IMR-90 (cell line): Measurements from ENCODE around the gene C10orf90. TPM values are rescaled to one million over a fixed set of nuclear protein-coding genes. Genes with fewer than 3 reads are reported as not detected.

Experiments used
- ATAC-seq: fragments of 200-7000 bp; cut with Tn5 transposase; 2 replicates; pipeline ENCODE4 v1.9.1; 2020; ENCODE audit warnings: low read depth, mild to moderate bottlenecking, moderate library complexity
- BruUV-seq: library from RNA; stranded (reverse); fragments of 400-500 nt; replicated peaks from 2 replicates; lab custom pipeline; 2021; lab: Mats Ljungman, UMichigan
- CTCF ChIA-PET: fragments of 300-600 bp; formaldehyde crosslinking; extraction: SDS; loops from one replicate; lab custom pipeline; 2021; ENCODE audit warnings: antibody characterized with exemption; lab: Yijun Ruan, JAX
- POLR2A ChIA-PET: fragments of 300-600 bp; sonication (Branson Sonifier 250); formaldehyde crosslinking; loops from one replicate; lab custom pipeline; 2022; ENCODE audit warnings: antibody characterized with exemption; ENCODE audit not compliant: unreplicated experiment; lab: Charles Lee
- DNase-seq: peaks from one replicate; pipeline ENCODE4 v3.0.0; 2013
- H2AFZ ChIP-seq: replicated peaks from 2 replicates; pipeline ENCODE3; 2013; ENCODE audit warnings: low read length, mild to moderate bottlenecking; ENCODE audit not compliant: poor library complexity
- H2AK5ac ChIP-seq: 2 replicates; pipeline ENCODE4 v1.6.1; 2013; ENCODE audit warnings: low read depth, low read length, inconsistent platforms
- H2AK9ac ChIP-seq: replicated peaks from 2 replicates; pipeline ENCODE3; 2013; ENCODE audit warnings: mild to moderate bottlenecking, low read depth, low read length, moderate library complexity; ENCODE audit not compliant: poor library complexity
- H2BK120ac ChIP-seq: 2 replicates; pipeline ENCODE4 v1.6.1; 2013; ENCODE audit warnings: low read depth, low read length, inconsistent platforms
- H2BK15ac ChIP-seq: 3 replicates; pipeline ENCODE4 v1.6.1; 2013; ENCODE audit warnings: low read depth, low read length, inconsistent platforms
- H2BK20ac ChIP-seq: 2 replicates; pipeline ENCODE4 v1.6.1; 2013; ENCODE audit warnings: low read depth, mild to moderate bottlenecking, inconsistent platforms, low read length, moderate library complexity
- H2BK5ac ChIP-seq: 2 replicates; pipeline ENCODE4 v1.6.1; 2013; ENCODE audit warnings: mild to moderate bottlenecking, low read depth, low read length, inconsistent platforms; ENCODE audit not compliant: poor library complexity, severe bottlenecking
- H3K14ac ChIP-seq: replicated peaks from 2 replicates; pipeline ENCODE4 v1.6.1; 2013; ENCODE audit warnings: low read depth, low read length, inconsistent platforms
- H3K18ac ChIP-seq: 2 replicates; pipeline ENCODE4 v1.6.1; 2013; ENCODE audit warnings: low read depth, low read length, control low read depth
- H3K23ac ChIP-seq: 2 replicates; pipeline ENCODE4 v1.6.1; 2013; ENCODE audit warnings: low read depth, low read length, inconsistent platforms
- H3K27ac ChIP-seq: 2 replicates; pipeline ENCODE4 v1.5.1; 2013; ENCODE audit warnings: mild to moderate bottlenecking, control low read depth, low read length; ENCODE audit not compliant: insufficient read depth
- H3K27me3 ChIP-seq: 2 replicates; pipeline ENCODE4 v1.6.1; 2013; ENCODE audit warnings: low read length; ENCODE audit not compliant: control insufficient read depth, insufficient read depth
- H3K36me3 ChIP-seq: 2 replicates; pipeline ENCODE4 v1.6.1; 2013; ENCODE audit warnings: low read length, mixed read lengths; ENCODE audit not compliant: control insufficient read depth, insufficient read depth
- H3K4ac ChIP-seq: 2 replicates; pipeline ENCODE4 v1.6.1; 2013; ENCODE audit warnings: low read depth, low read length, inconsistent platforms
- H3K4me1 ChIP-seq: 2 replicates; pipeline ENCODE4 v1.6.1; 2013; ENCODE audit warnings: low read length, mixed read lengths; ENCODE audit not compliant: control insufficient read depth, insufficient read depth
- H3K4me2 ChIP-seq: 2 replicates; pipeline ENCODE4 v1.6.1; 2013; ENCODE audit warnings: low read depth, mild to moderate bottlenecking, control low read depth, low read length, moderate library complexity
- H3K4me3 ChIP-seq: 2 replicates; pipeline ENCODE4 v1.5.1; 2013; ENCODE audit warnings: low read depth, mild to moderate bottlenecking, control low read depth, low read length, moderate library complexity; ENCODE audit not compliant: insufficient read depth
- H3K56ac ChIP-seq: 2 replicates; pipeline ENCODE4 v1.6.1; 2013; ENCODE audit warnings: low read length, inconsistent platforms; ENCODE audit not compliant: insufficient read depth; ENCODE audit errors: extremely low read depth
- H3K79me1 ChIP-seq, 2 experiments: 2 replicates each; pipeline ENCODE4 v1.6.1; 2013; ENCODE audit warnings: low read length in 2 of 2, inconsistent platforms in 1 of 2, low read depth in 1 of 2
- H3K9ac ChIP-seq: 2 replicates; pipeline ENCODE4 v1.6.1; 2013; ENCODE audit warnings: low read depth, low read length, control low read depth
- H3K9me1 ChIP-seq: 2 replicates; pipeline ENCODE4 v1.6.1; 2013; ENCODE audit warnings: low read length, inconsistent platforms; ENCODE audit not compliant: insufficient read depth
- H3K9me3 ChIP-seq: 2 replicates; pipeline ENCODE4 v1.6.1; 2013; ENCODE audit warnings: low read length; ENCODE audit not compliant: control insufficient read depth, insufficient read depth
- H4K20me1 ChIP-seq: 2 replicates; pipeline ENCODE4 v1.6.1; 2013; ENCODE audit warnings: low read length, inconsistent platforms; ENCODE audit not compliant: insufficient read depth
- H4K5ac ChIP-seq: 2 replicates; pipeline ENCODE4 v1.6.1; 2013; ENCODE audit warnings: mild to moderate bottlenecking, low read depth, low read length, control low read depth
- H4K8ac ChIP-seq, 2 experiments: 2 replicates each; pipeline ENCODE4 v1.6.1; 2013; ENCODE audit warnings: low read depth in 2 of 2, low read length in 2 of 2, control low read depth in 1 of 2, inconsistent platforms in 1 of 2
- H4K91ac ChIP-seq: 2 replicates; pipeline ENCODE4 v1.6.1; 2013; ENCODE audit warnings: low read depth, low read length, inconsistent platforms; ENCODE audit not compliant: insufficient read depth
- BHLHE40 ChIP-seq: fragments of 150-350 bp; IDR thresholded peaks from 2 replicates; pipeline ENCODE4 v1.6.1; 2016; ENCODE audit warnings: mild to moderate bottlenecking, low read depth, low read length
- CHD1 ChIP-seq: IDR thresholded peaks from 2 replicates; pipeline ENCODE4 v1.6.1; 2012; ENCODE audit warnings: low read depth, low read length, improper control_type of control experiment
- ELK1 ChIP-seq: fragments of 150-350 bp; IDR thresholded peaks from 2 replicates; pipeline ENCODE4 v1.6.1; 2016; ENCODE audit warnings: low read depth, mild to moderate bottlenecking, low read length, moderate library complexity, borderline replicate concordance
- FOS ChIP-seq: fragments of 150-350 bp; IDR thresholded peaks from 2 replicates; pipeline ENCODE4 v1.6.1; 2016; ENCODE audit warnings: low read depth, low read length
- MAZ ChIP-seq: IDR thresholded peaks from 2 replicates; pipeline ENCODE4 v1.6.1; 2012; ENCODE audit warnings: low read depth, mild to moderate bottlenecking, low read length, improper control_type of control experiment, moderate library complexity, borderline replicate concordance
- MXI1 ChIP-seq: IDR thresholded peaks from 2 replicates; pipeline ENCODE4 v1.6.1; 2012; ENCODE audit warnings: low read depth, mild to moderate bottlenecking, low read length, moderate library complexity, borderline replicate concordance
- NFE2L2 ChIP-seq: fragments of 150-350 bp; IDR thresholded peaks from 2 replicates; pipeline ENCODE4 v1.6.1; 2016; ENCODE audit warnings: low read depth, mild to moderate bottlenecking, low read length
- POLR2A ChIP-seq: IDR thresholded peaks from 2 replicates; pipeline ENCODE4 v1.6.1; 2012; ENCODE audit warnings: mild to moderate bottlenecking, low read depth, low read length
- RAD21 ChIP-seq: IDR thresholded peaks from 2 replicates; pipeline ENCODE4 v1.6.1; 2012; ENCODE audit warnings: low read length, improper control_type of control experiment
- RFX5 ChIP-seq: IDR thresholded peaks from 2 replicates; pipeline ENCODE4 v1.8.0; 2012; ENCODE audit warnings: low read depth, mild to moderate bottlenecking, low read length, moderate library complexity
- SMC3 ChIP-seq: fragments of 150-350 bp; IDR thresholded peaks from 2 replicates; pipeline ENCODE4 v1.6.1; 2016; ENCODE audit warnings: low read depth, mild to moderate bottlenecking, antibody characterized with exemption, low read length, moderate library complexity
- dilution Hi-C: fragments of 300-500 bp; cut with HindIII; formaldehyde crosslinking; loops from one replicate; pipeline ENCODE4 v1.14.3; 2018; ENCODE audit warnings: low sequenced_read_pairs; ENCODE audit not compliant: unreplicated experiment
- in situ Hi-C: fragments of 300-500 bp; cut with MboI; formaldehyde crosslinking; loops from 3 replicates; pipeline ENCODE4 v1.14.3; 2019; ENCODE audit warnings: low sequenced_read_pairs, inconsistent platforms, mixed read lengths
- intact Hi-C: fragments of 100-400 bp; cut with micrococcal nuclease; formaldehyde crosslinking; loops from 2 replicates; pipeline ENCODE4 v1.10.0; 2022
- polyA plus RNA-seq, 3 experiments: library from polyadenylated mRNA; depleted of rRNA; stranded (reverse); fragments of >200 nt; gene quantifications; 2 replicates each; pipeline ENCODE4 v1.2.3, GENCODE V29; 2012; ENCODE audit warnings: low replicate concordance in 1 of 3
- total RNA-seq: library from RNA; depleted of rRNA; stranded (reverse); fragments of >200 nt; gene quantifications from 2 replicates; pipeline ENCODE4 v1.2.3, GENCODE V29; 2012
- TF ChIP-seq, protein P1 (sequence below): fragments of 150-350 bp; IDR thresholded peaks from 2 replicates; pipeline ENCODE4 v1.6.1; 2017; ENCODE audit warnings: mild to moderate bottlenecking, antibody characterized with exemption, low read length, low read depth

Gene C10orf90
- total and polyA plus RNA-seq, 2 of the 4 experiments (the other 2 are of a cell fraction): 0.05 to 0.18 TPM

DNA sequence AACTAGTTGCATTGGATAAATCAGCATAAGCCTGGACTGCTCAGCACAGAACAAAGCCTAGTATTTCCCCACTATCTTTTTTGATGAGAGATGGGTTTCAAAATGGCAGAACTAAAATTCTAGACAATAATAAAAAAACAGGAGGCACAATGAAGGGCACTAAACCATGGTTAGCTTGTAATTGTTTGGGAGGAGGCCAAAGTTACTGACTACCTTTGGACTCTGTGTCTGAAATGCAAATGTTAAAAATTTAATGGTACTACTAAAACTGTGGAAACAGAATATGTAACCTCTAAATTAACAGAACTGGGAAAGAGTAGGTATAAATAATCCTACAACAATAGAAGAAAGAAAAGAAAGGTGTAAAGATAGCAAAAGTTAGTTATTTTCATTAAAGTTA, 295.2 kb downstream of the C10orf90 start:
- H3K4ac ChIP-seq: no peak overlapping the region
- no peak overlapping the region for H3K23ac ChIP-seq
- no peaks in the 10 kb centered on the region for H3K36me3 ChIP-seq
- H2BK15ac ChIP-seq: no peak overlapping the region
- no peak overlapping the region for H2AK9ac ChIP-seq
- no peak overlapping the region for H2AK5ac ChIP-seq
- H2AFZ ChIP-seq: no peak overlapping the region
- H4K91ac ChIP-seq: no peak overlapping the region
- H3K4me1 ChIP-seq: peaks cover 5% of the 10 kb centered on the region
- no peaks in the 10 kb centered on the region for H3K79me1 ChIP-seq
- H2BK5ac ChIP-seq: no peak overlapping the region
- TF ChIP-seq MXI1 (no peak), ELK1 (no peak), SMC3 (no peak), NFE2L2 (no peak), FOS (no peak), POLR2A (no peak), MAZ (no peak), RFX5 (no peak), RAD21 (no peak), CHD1 (no peak), BHLHE40 (no peak)
- TF ChIP-seq, protein P1, sequence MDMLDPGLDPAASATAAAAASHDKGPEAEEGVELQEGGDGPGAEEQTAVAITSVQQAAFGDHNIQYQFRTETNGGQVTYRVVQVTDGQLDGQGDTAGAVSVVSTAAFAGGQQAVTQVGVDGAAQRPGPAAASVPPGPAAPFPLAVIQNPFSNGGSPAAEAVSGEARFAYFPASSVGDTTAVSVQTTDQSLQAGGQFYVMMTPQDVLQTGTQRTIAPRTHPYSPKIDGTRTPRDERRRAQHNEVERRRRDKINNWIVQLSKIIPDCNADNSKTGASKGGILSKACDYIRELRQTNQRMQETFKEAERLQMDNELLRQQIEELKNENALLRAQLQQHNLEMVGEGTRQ: no peak
- no peak overlapping the region for H4K8ac ChIP-seq
- H3K18ac ChIP-seq: no peak overlapping the region
- H3K27ac ChIP-seq: no peak overlapping the region
- H3K4me3 ChIP-seq: no peak overlapping the region
- BruUV-seq: no TSS peak
- no peak overlapping the region for H3K14ac ChIP-seq
- DNase-seq (no peak), ATAC-seq (no peak)
- intact Hi-C loops: no loop called here
- dilution Hi-C loops: no loop called here
- no peak overlapping the region for H4K5ac ChIP-seq
- in situ Hi-C loops: no loop called here
- no peak overlapping the region for H3K4me2 ChIP-seq
- H4K20me1 ChIP-seq: no peaks in the 10 kb centered on the region
- H3K9me1 ChIP-seq: no peaks in the 10 kb centered on the region
- H3K56ac ChIP-seq: no peak overlapping the region
- POLR2A ChIA-PET: no interaction called here
- no peak overlapping the region for H2BK20ac ChIP-seq
- no peaks in the 10 kb centered on the region for H3K27me3 ChIP-seq
- no peak overlapping the region for H2BK120ac ChIP-seq
- no peaks in the 10 kb centered on the region; the same call in none of the 2 replicates for H3K9me3 ChIP-seq
- no peak overlapping the region for H3K9ac ChIP-seq
- CTCF ChIA-PET: interaction anchor here (0.6 kb wide), 1 partner anchor 13 kb away, joined by 4 read pairs; the partner anchor contains the start of gene ADAM12
